CD4-positive, alpha-beta T cell treated with Interleukin-21 for 1 hour (primary cell): ENCODE data around the gene NAP1L4.

ENCODE experiments used
- DNase-seq: peaks from one replicate; pipeline ENCODE4 v3.0.0-alpha.2; 2020

The NAP1L4 gene

DNA sequence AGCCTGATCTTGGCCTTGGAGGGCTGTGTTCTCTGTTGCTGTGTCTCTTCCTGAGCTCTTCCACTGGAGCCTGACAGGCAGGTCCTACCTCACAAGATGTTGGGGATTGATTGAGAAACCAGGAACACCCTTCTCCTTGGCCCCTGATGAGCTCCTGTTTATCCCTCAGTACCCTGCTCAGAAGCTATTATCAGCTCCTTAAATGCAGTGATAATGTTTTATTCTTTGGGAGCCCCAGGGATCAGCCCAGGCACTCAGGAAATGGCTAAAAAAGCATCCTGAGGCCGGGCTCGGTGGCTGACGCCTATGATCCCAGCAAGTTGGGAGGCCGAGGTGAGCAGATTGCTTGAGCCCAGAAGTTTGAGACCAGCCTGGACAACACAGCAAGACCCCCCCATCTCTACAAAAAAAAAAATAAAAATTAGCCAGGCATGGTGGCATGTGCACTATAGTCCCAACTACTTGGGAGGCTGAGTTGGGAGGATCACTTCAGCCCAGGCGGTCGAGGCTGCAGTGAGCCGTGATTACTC, 58.0 kb downstream of the NAP1L4 start:
- no peak for DNase-seq

DNA sequence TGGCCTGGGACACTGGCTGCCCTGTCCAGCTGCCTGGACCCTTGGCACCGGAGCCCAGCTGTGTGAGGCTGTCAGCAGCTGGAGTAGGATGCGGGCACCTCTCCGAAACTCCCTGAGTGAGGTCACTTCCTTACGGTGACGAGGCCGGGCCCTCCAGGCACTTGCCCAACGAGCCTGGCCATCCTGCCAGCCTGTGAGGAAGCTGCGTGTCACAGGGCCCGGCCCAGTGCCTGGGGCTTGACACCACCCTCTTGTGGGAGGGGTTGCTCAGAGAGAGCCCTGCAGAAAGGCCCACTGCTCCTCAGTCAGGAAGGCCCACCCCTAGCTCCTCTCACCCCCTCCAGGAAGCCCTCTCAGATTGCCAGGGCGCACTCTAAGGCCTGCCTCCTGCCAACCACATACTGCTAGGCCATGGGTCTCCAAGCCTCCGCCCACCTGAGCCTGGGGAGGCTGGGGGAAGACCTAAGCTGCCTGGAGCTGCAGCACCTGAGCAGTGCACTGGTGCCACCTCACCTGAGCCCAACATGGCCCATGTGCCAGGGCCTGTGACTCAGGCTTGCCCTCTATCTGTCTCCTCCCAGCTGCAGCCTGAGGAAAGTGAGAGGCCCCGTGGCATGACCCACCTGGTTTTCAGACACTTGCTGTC, 58.6 kb downstream of the NAP1L4 start:
- peak; percentile 69 for DNase-seq

DNA sequence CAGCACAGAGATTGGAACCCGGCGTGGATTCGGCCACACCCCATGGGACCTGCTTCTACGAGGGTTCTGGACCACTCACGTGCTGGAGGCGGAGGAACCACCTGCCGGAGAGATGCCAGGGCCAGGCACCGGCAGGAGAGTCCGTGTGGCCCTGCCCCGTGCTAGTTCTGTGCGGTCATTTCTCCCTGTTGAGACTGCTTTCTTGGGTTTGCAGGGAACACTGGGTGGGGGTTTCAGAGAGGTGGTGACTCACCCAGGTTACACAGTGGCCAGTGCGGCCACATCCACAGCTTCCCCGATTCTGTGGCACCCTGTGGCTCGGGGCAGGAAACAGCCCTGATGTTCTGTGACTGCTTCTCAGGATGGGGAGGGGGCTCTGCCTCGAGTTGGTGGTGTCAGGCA, 59.3 kb downstream of the NAP1L4 start:
- DNase-seq, result no peak

DNA sequence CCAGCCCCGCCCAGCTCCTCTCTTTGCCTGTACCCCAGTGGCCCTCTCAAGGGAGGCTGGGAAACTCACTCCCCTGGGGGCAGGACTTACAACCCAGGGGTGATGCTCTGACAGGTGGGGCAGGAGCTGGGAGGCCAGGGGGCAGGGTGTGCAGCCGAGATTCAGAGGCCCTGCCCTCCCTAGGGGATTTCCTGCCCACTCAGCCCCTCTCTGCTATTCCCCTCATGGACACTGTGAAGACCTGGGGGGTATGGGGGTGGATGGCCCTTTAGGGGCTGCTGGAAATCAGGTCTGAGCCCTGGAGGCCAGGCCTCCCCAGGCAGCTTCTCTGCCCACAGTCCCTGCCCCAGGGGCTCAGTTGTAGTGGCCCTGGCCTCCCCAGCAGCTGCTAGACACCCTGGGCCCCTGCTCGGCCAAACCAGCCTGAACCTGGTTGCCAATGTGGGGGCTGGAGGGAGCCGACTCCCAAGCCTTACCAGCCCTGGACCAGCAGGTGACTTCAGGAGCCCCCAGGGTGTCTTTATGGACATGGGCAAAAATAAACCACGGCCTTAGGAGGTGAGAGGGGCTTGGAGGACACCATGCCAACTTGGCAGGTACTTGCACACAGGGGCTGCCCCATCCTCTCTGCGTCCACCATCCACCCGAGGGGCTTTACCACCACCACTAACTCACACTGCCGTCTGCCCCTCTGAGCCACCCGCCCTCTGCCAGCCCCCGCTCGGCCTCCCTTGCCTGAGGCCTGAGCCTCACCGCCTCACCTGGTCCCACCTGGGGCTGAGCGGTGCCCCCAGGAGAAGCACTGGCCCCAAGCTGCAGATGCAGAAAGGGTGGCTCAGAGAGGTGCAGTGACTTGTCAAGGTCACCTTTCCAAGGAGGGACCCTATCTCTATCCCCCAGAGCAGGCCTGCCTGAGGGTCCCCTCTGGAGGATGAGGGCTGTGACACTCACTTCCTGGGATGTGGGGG, 60.1 kb downstream of the NAP1L4 start:
- no peak for DNase-seq

DNA sequence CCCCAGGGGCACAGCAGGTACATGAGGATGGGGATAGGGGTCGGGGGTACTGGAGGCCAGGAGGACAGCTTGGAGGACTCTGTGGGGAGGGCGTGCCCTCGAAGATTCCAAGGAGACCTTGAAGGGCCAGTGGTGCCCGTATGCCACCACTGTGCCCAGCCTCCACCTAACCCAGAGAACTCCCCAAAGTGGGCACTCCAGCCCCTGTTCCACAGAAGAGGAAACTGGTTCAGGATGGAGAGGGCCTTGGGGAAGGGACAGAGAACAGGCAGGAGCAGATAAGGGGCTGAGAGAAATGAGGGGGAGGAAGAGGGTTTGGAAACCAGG, 60.7 kb downstream of the NAP1L4 start:
- DNase-seq, result no peak

DNA sequence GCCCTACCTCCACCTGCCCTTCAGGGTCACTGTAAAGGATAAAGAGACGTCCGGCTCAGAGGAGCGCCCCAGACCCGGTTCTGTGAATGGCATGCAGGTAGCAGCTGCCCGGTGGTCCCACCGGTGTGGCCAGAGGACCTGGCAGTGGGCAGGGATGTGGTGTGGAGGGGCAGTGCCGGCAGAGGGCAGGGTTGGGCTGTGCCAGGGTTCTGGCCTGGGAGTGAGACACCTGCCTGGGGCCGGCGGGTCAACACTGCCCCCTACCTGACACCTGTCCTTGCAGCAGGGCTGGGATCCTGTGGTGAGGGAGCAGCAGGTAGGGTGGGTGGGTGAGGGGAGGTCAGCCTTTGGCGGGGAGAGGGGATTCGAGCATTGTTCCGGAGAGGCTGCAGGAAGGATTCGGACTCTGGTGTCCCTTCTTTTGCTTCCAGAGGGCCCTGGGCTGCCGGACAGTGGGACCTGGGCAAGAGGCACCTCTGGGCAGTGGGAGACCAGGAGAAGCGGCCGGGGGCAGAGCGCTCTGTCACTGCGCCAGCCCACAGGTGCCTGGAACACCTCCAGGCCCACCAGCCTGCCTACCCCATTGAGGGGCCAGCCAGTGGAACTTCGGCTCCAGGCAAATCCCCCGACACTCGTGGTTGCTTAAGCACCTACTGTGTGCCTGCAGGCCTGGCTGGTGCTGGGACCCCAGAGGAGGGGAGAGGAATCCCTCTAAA, 61.3 kb downstream of the NAP1L4 start:
- peak; percentile 54 for DNase-seq

DNA sequence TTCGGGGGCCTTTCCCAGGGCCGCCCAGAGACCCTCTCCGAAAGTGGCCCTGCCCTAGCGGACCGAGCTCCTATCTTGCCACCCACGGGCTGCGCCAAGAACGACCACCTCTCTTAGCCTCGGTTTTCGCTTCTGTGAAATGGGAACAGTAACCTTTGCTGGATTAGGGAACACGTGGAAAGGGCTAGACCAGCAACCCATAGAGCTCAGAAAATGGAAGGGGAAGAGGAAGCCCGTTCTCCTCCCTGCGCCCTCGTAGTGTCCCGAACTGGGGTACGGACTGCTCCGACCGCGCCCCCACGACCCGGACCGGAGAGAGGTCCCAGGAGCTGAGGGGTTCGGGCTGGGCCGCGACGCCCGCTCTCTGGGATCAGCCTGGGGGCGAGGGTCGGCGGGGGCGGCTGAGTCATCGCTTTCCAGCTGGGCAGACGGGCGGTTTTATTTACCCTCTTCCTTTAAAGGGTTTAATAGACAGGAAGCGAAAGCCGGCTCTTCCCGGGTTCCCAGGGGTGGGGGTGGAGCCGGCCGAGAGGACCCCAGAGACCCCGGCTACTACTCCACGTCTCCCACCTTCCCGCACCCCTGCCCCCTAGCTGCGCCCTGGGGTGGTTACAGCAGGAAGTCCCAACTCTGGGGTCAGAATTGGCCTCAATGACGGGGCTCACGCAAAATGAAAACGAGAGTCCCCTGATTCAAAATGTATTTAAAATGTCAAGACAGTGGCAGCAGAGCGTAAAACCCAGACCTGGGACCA, 62.0 kb downstream of the NAP1L4 start:
- peak; percentile 43 for DNase-seq

DNA sequence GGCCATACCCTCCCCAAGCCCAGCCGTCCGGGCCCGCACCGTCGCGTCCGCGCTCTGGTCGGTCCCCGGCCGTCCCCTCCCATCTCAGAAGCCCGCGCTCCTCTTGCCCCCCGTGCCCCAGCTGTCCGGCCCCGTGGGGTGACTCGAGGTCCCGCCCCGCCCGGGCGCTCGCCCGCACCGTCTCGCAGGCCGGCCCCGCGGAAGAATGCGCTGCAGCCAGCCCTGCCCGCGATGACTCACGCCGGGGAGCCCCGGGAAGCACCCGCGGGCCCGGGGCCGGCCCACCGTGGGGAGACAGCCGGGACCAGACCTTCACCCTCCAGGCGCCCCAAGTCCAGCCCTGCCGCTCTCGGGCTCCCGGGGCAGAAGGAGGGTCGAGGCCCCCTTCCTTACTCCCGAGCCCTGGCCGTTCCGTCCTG, 62.6 kb downstream of the NAP1L4 start:
- peak; percentile 34 for DNase-seq

DNA sequence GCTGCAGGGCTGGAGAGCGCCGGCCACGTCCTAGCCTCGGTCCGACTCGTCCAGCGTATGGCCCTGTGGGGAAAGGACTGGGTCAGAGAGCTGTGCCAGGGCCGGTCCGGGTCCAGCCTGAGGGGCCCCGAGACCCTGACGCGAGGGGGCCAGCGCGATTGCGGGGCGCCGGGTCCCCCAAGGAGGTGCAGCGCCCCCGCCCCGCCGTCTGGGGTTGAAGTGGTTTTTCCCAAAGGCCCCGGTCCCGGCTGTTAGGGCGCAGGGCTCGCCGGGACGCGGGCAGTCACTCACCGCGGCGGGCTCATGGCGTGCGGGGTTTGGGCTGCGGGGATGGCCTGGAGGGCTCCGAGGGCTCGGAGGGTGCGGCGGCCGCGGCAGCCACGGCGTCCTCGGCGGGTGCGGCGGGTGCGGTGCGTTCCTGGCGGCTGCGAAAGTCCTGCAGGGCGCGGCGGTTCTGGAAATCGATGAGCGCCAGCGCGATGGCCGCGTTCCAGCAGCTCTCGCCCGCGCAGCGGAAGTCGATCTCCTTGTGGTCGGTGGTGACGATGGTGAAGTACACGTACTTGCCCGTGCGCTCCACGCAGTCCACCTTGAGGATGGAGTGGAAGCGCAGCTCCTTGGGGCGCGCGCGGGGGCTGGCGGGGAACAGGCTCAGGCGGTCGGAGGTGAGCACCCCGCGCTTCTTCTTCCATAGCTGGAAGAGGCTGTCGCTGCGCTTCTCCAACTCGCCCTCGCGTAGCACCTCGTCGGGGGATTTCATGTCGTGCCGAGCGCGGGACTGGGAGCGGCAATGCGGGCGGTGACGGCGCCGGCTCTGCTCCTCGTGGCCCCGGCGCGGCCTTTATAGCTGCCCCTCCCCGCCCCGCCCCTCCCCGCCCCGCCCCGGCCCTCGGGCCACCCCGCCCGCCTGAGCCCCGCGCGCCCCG, 63.3 kb downstream of the NAP1L4 start, which contains the start of gene PHLDA2:
Gene PHLDA2 (minus strand): TSS at position 816 of the 926 bp plus-strand sequence. CDS start 56 bp downstream, at position 760.
- peak; percentile 64 for DNase-seq

DNA sequence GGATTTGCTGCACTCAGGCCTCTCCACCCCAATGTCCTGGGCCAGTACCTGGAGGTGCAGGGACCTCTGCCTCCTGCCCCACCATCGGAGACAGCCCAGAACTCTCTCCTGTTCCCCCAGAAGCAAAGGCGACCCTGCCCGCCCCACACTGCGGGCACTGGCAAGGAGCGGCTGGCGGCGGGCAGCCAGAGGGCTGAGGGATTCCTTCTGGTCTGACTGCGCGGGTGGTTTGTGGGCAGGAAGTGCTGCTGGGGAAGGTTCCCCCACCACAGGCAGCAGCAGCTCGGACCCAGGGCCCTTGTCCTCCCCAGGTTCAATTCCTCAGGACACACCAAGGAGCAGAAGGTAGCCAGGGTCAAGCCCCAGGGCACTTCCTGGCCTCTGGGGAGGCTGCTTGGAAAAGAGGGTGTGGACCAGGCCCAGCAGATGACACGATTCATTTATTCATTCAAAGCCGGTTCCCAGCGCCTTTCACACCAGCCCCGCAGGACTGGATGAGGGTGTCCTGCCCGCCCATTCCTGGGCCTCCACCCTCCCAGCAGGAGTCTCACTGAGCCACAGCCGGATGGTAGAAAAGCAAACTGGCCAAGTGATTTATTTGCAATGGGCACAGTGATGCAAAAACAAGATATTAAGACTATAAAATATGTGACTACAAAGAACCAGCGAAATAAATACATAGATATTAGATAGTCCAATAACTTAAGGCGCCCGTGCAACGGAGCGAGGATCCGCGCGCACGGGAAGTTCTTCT, 64.1 kb downstream of the NAP1L4 start:
- DNase-seq, result no peak

DNA sequence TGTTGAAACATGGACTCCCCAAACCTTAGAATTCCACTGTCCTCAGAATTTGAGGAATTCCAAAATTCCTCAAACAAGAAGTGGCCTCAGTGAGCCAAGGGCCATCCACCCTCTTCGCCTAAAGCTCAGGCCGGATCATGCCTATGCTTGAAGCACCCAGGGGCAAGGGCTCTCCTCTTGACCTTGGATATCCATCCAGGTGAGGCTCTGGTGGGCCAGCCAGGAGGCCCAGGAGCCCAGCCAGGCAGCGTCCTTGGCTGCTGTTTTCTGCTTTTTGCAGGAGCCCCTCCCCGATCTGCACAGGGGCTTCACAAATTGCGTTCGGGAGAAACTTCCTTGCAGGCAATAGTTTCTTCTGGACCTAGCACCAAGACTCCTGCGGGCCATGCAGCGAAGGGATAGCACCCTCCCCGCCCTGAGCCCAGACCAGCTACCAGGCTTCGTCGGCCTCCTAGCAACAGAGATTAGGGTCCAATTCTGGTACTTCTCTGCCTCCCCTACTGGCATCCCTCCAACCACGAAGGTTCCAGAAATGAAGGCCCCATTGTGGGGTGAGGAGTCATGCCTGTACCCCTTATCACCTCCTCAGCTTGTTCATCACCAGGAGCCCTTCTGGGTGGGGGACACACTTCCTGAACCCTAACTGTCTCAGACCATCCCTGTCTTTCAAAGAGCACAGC, 64.9 kb downstream of the NAP1L4 start:
- DNase-seq, result no peak

DNA sequence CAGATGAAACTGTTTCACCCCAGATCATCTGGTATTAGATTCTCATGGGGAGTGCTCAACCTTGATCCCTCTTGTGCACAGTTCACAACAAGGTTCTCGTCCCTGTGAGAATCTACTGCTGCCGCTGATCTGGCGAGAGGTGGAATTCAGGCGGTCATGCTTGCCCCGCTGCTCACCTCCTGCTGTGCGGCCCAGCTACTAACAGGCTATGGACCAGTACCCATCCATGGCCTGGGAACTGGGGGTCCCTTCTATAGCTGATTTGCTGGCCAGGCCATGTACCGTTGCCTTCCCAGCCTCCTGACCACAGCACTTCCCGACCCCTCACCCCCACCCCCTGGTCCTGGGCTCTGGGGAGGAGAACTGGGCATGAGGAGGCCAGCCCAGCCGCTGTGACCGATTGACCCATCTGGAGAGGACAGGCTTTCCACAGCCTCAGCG, 65.5 kb downstream of the NAP1L4 start:
- no peak for DNase-seq

DNA sequence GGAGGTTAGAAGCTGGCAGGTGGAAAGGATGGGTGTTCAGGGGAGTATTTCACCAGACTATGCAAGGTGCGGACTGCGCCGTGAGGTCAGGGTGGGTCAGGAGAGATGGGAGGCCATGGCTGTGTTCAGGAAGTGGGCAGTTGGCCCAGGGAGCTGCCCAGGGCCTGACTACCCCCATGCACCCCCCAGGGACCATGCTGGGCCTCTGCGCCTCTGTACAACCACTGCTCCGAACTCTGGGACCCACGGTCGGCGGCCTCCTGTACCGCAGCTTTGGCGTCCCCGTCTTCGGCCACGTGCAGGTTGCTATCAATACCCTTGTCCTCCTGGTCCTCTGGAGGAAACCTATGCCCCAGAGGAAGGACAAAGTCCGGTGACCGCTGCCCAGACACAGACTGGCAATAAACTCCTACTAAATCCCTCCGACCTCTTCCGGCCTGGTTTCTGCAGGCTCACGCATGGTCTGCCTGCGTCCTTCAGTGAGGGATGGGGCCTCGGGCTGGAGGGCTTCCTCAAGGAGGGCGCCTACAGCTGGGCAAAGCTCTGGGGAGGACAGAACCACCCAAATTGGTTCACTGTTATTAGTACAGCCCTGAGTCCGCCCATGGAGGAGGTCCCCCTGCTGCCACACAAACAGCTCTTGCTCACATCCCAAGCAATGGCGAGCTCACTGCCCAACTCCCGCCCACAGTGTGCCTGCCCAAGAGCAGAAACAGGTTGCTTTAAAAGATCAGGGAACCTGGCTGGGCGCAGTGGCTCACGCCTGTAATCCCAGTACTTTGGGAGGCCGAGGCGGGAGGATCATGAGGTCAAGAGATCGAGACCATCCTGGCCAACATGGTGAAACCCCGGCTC, 67.1 kb downstream of the NAP1L4 start:
- DNase-seq, result no peak

DNA sequence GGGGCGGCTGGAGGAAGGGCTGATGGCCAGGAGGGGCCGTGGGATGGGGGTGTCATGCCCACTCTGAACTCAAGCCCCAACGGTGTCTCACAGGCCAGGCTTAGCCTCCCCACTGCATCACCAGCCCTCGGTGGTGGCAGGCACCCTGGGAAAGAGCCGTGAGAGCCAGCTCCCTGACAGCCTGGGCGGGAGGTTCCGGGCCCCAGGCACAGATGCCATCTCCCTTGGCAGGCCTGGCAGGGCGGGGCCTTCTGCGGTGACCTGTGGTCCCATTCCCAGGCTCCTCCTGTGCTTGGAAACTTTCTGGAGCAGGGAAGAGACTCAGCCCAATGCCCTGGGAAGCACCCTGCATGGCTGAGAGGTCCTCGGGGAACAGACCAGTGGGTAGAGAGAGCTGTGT, 67.7 kb downstream of the NAP1L4 start:
- DNase-seq, result no peak

DNA sequence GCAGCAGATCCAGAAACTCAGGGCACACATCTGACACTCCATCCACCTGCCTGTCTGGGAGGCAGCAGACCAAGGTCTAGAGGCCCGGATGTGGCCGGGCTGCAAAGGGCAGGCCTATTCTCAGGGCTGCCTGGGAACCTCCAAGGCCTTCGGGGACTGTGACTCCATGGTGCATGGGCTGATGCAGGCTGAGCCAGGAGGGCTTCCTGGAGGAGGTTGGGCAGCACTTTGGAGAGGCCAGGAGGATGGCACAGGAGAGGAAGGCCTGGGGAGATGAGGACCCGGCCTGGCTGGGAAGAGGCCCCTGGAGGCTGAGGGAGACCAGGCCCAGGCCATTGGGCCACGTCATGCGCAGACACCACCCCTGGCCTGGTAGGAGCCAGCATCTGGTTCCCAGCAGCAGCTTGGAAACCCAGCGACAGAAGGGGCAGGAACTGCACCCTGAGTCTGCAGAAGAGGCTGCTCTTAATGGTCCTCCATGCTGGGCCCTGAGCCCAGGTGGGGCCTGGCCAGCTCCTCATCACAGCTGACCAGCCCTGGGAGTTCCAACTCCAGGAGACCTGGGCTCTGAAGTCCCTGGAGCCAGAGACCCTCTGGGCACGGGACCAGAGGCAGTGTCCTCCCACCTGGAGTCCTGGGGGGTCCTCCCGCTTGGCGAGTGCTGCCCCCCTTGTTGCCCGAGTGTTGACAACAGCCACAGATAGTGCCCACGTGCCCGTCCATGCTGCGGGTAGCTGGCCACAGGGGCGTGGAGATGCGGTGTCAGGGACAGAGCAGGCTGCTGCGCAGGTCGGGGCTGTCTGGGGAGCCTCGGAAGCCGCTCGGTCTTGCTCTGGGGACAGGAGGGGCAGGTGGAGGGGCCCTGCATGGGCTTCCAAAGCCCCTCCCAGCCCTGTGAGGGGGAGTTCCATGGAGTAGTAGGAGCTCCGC, 68.4 kb downstream of the NAP1L4 start:
- no peak for DNase-seq

DNA sequence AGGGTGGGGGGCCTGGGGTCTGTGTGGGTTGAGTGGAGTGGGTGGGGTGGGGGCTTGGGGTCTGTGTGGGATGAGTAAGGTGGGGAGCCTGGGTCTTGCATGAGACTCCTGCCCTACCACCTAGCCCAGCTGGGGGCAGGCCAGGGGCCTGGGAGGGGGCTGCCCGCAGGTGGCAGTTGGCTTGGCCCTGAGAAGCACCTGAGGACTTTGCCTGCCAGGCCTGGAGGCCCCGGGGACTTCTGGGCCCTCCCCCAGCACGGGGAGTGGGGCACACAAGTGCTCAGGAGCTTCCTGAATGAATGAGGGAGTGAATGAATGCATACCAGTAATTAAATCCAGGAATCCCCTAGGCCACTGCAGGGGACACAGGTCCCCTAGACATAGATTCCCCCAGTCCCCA, 69.5 kb downstream of the NAP1L4 start:
- DNase-seq, result no peak

DNA sequence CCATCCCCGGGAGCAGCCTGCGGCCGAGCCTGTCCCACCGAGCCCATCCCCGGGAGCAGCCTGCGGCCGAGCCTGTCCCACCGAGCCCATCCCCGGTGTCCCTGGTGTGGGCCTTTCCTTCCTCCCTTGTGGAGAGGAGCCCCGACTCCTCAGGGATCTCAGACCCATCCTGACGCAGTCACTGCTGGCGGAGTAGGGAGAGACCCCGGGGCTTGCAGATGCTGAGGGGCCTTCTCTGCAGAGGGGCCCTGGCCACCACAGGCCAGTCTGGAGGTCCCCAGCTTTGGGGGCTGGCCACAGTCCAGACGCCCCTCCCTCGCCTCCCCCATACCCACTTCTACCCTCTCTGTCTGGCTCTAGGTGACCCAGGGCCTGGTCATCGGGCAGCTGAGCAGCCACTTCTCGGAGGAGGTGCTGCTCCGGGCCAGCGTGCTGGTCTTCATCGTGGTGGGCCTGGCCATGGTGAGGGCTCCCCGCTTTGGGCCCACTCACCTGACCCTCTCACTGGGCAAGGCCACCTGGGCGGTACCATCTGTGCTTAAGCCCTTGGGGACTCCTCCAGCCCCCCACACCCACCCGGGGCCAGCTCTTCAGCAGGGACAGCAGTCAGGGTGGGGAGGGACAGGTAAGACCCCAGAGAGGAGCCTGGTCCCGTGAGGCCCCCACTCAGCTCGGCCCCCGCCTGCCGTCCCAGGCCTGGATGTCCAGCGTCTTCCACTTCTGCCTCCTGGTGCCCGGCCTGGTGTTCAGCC, 70.2 kb downstream of the NAP1L4 start:
- no peak for DNase-seq
